ENCODE measurements around the gene OR6F1.

GRCh38 chr1:247746391-247746935, 30.0 kb upstream of the OR6F1 start:
- TF ChIP-seq POLR2A (IDR thresholded peaks at IDR 0.05) (no peak), CTCF (IDR thresholded peaks at IDR 0.05) (no peak)

Data from body of pancreas (tissue), 4 donors.